Measurements from ENCODE around the gene KIF15.
"Not testable (repeated sequence)": the region's sequence is repeated elsewhere in the genome, so short reads cannot be mapped to it uniquely, and the experiment has no call there.

Gene KIF15

GRCh38 chr3:44782891-44783290, 21.3 kb downstream of the KIF15 start:
- no peaks in the 10 kb centered on the region for H3K4me1 ChIP-seq (ENCODE audit: insufficient read depth, low read length)
- H2AFZ ChIP-seq (ENCODE audit: low read depth, low read length) = no peak overlapping the region
- H3K27me3 ChIP-seq (ENCODE audit: insufficient read depth, low read length) = no peaks in the 10 kb centered on the region
- H3K4me3 ChIP-seq (ENCODE audit: low read length) = no peak overlapping the region
- H3K36me3 ChIP-seq (ENCODE audit: insufficient read depth, low read length) = peaks cover 58% of the 10 kb centered on the region
- H3K9me3 ChIP-seq (ENCODE audit: low read length) = peaks cover 9% of the 10 kb centered on the region

GRCh38 chr3:44795197-44795596, 33.6 kb downstream of the KIF15 start:
- Histone ChIP-seq H3K27me3 (ENCODE audit: insufficient read depth, low read length) (no peaks in the 10 kb centered on the region), H3K4me1 (ENCODE audit: insufficient read depth, low read length) (no peaks in the 10 kb centered on the region), H3K36me3 (ENCODE audit: insufficient read depth, low read length) (peaks cover 67% of the 10 kb centered on the region), H3K9me3 (ENCODE audit: low read length) (no peaks in the 10 kb centered on the region), H2AFZ (ENCODE audit: low read depth, low read length) (no peak overlapping the region), H3K4me3 (ENCODE audit: low read length) (no peak overlapping the region)

DNA sequence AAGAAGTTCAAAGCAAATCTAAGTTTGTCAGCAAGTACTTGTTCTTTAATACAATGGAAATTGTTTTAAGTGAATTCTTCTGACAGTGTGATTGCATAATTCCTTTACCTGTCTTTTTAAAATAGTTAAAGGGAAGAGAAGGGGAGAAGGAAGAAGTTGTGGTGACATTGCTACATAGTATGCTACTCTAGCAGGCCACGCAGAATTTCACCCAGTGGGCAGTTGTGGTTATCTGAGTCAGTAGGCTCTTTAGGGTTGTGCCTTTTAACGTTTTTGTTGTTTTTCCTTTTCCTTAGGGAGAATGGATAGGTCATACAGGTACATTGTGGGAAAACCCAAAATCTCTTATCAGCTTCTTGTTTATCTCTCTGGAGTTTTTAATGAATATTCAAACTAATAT, 40.4 kb downstream of the KIF15 start:
- Histone ChIP-seq H3K36me3 (ENCODE audit: insufficient read depth, low read length) (peaks cover 78% of the 10 kb centered on the region), H3K4me3 (ENCODE audit: low read length) (no peak overlapping the region), H2AFZ (ENCODE audit: low read depth, low read length) (no peak overlapping the region), H3K27me3 (ENCODE audit: insufficient read depth, low read length) (no peaks in the 10 kb centered on the region), H3K4me1 (ENCODE audit: insufficient read depth, low read length) (no peaks in the 10 kb centered on the region), H3K9me3 (ENCODE audit: low read length) (no peaks in the 10 kb centered on the region)

DNA sequence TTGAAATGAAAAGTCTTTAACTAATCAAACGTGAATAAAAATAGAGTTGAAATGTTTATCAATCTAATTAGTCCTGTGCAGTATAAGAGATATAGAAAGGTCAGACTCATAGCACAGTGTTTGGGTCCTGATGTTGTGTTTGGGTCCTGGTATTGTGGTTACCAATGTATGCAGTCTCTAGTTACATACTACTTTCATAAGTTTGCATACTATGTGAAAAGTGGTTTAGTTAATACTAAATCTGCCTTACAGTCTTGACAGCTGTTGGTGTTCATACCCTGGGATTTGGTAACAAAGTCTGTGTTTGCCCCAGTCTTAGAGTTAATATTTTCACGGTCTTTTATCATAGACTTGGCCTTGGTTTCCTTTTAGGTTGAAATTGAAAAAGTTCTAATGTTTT, 41.7 kb downstream of the KIF15 start:
- Histone ChIP-seq H3K36me3 (ENCODE audit: insufficient read depth, low read length) (peaks cover 73% of the 10 kb centered on the region), H3K9me3 (ENCODE audit: low read length) (no peaks in the 10 kb centered on the region), H2AFZ (ENCODE audit: low read depth, low read length) (no peak overlapping the region), H3K27me3 (ENCODE audit: insufficient read depth, low read length) (no peaks in the 10 kb centered on the region), H3K4me1 (ENCODE audit: insufficient read depth, low read length) (no peaks in the 10 kb centered on the region), H3K4me3 (ENCODE audit: low read length) (no peak overlapping the region)

DNA sequence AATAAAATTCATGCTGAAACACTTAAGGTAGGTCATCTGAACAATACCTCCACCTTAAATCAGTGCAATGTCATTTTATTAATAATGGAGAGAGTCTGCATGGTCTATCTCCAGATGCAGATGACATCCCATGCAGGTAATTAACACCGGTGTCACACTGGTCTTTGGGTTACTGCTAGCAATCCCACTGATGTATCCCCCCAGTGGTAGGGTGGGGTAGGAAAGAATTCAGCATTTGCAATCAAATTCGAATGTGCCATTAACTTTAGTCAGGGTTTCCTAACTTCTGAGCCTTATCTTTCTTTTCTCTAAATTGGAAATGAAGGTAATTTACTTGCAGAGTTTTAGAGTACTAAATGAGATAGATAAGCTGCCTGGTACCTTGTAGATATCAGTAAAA, 44.4 kb downstream of the KIF15 start:
- Histone ChIP-seq H2AFZ (ENCODE audit: low read depth, low read length) (no peak overlapping the region), H3K4me3 (ENCODE audit: low read length) (no peak overlapping the region), H3K36me3 (ENCODE audit: insufficient read depth, low read length) (peaks cover 69% of the 10 kb centered on the region), H3K9me3 (ENCODE audit: low read length) (no peaks in the 10 kb centered on the region), H3K27me3 (ENCODE audit: insufficient read depth, low read length) (no peaks in the 10 kb centered on the region), H3K4me1 (ENCODE audit: insufficient read depth, low read length) (no peaks in the 10 kb centered on the region)

GRCh38 chr3:44814751-44815150, 53.2 kb downstream of the KIF15 start:
- no peaks in the 10 kb centered on the region for H3K9me3 ChIP-seq (ENCODE audit: low read length)
- no peak overlapping the region for H2AFZ ChIP-seq (ENCODE audit: low read depth, low read length)
- H3K4me3 ChIP-seq (ENCODE audit: low read length) = no peak overlapping the region
- H3K36me3 ChIP-seq (ENCODE audit: insufficient read depth, low read length) = peaks cover 49% of the 10 kb centered on the region
- H3K27me3 ChIP-seq (ENCODE audit: insufficient read depth, low read length) = no peaks in the 10 kb centered on the region
- H3K4me1 ChIP-seq (ENCODE audit: insufficient read depth, low read length) = no peaks in the 10 kb centered on the region

GRCh38 chr3:44816334-44816733, 54.7 kb downstream of the KIF15 start:
- H2AFZ ChIP-seq (ENCODE audit: low read depth, low read length); H3K9me3 ChIP-seq (ENCODE audit: low read length); H3K4me3 ChIP-seq (ENCODE audit: low read length); H3K4me1 ChIP-seq (ENCODE audit: insufficient read depth, low read length); H3K27me3 ChIP-seq (ENCODE audit: insufficient read depth, low read length): not testable (repeated sequence)
- H3K36me3 ChIP-seq (ENCODE audit: insufficient read depth, low read length) = peaks cover 42% of the 10 kb centered on the region

GRCh38 chr3:44821206-44821605, 59.6 kb downstream of the KIF15 start:
- H3K9me3 ChIP-seq (ENCODE audit: low read length); H3K4me3 ChIP-seq (ENCODE audit: low read length); H3K27me3 ChIP-seq (ENCODE audit: insufficient read depth, low read length); H3K4me1 ChIP-seq (ENCODE audit: insufficient read depth, low read length); H2AFZ ChIP-seq (ENCODE audit: low read depth, low read length): not testable (repeated sequence)
- H3K36me3 ChIP-seq (ENCODE audit: insufficient read depth, low read length) = peaks cover 27% of the 10 kb centered on the region

- Histone ChIP-seq H3K9me3 (ENCODE audit: low read length) (peaks cover 2% of the 10 kb centered on the region), H2AFZ (ENCODE audit: low read depth, low read length) (no peak overlapping the region), H3K4me1 (ENCODE audit: insufficient read depth, low read length) (no peaks in the 10 kb centered on the region), H3K36me3 (ENCODE audit: insufficient read depth, low read length) (peaks cover 56% of the 10 kb centered on the region), H3K4me3 (ENCODE audit: low read length) (no peak overlapping the region), H3K27me3 (ENCODE audit: insufficient read depth, low read length) (no peaks in the 10 kb centered on the region)
Measured at GRCh38 chr3:44825264-44825925, 63.8 kb downstream of the KIF15 start.

GRCh38 chr3:44827196-44827595, 65.6 kb downstream of the KIF15 start:
- H2AFZ ChIP-seq (ENCODE audit: low read depth, low read length) = no peak overlapping the region
- peaks cover 2% of the 10 kb centered on the region for H3K9me3 ChIP-seq (ENCODE audit: low read length)
- no peaks in the 10 kb centered on the region for H3K27me3 ChIP-seq (ENCODE audit: insufficient read depth, low read length)
- no peak overlapping the region for H3K4me3 ChIP-seq (ENCODE audit: low read length)
- peaks cover 73% of the 10 kb centered on the region for H3K36me3 ChIP-seq (ENCODE audit: insufficient read depth, low read length)
- no peaks in the 10 kb centered on the region for H3K4me1 ChIP-seq (ENCODE audit: insufficient read depth, low read length)

DNA sequence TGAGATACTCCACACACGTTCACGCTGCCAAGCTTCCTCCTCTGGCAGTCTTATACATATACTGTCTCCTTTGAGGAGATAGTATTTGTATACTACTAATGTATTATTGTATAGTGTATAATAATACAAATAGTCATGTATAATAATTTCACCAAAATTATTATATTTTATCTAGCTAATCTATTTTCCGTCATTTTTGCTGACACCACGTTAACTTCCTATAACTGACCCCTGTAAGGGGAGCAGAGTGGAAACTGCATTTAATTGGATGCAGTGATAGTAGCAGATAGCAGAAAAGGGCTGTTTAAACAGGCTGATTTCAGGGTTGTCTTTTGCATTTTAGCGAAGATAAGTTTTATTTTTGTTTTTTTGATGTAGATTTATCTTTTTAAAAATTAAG, 69.6 kb downstream of the KIF15 start:
- Histone ChIP-seq H3K4me1 (ENCODE audit: insufficient read depth, low read length) (no peaks in the 10 kb centered on the region), H2AFZ (ENCODE audit: low read depth, low read length) (no peak overlapping the region), H3K4me3 (ENCODE audit: low read length) (no peak overlapping the region), H3K9me3 (ENCODE audit: low read length) (peaks cover 4% of the 10 kb centered on the region), H3K36me3 (ENCODE audit: insufficient read depth, low read length) (peaks cover 68% of the 10 kb centered on the region), H3K27me3 (ENCODE audit: insufficient read depth, low read length) (no peaks in the 10 kb centered on the region)

GRCh38 chr3:44832032-44832431, 70.4 kb downstream of the KIF15 start:
- Histone ChIP-seq H3K4me3 (ENCODE audit: low read length) (no peak overlapping the region), H3K36me3 (ENCODE audit: insufficient read depth, low read length) (peaks cover 66% of the 10 kb centered on the region), H2AFZ (ENCODE audit: low read depth, low read length) (no peak overlapping the region), H3K9me3 (ENCODE audit: low read length) (peaks cover 11% of the 10 kb centered on the region), H3K4me1 (ENCODE audit: insufficient read depth, low read length) (no peaks in the 10 kb centered on the region), H3K27me3 (ENCODE audit: insufficient read depth, low read length) (no peaks in the 10 kb centered on the region)

DNA sequence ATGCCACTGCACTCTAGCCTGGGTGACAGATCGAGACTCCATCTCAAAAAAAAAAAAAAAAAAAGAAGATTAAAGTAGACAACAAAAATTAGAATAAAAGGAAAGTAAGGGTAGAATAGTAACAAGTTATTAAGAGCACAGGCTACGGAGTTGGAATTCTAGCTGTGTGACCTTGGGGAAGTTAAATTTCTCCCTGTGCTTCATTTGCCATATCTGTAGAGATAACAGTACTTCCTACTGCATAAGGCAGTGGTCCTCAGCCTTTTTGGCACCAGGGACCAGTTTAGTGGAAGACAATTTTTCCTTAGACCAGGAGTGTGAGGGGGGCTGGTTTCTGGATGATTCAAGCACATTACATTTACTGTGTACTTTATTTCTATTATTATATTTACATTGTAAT, 71.4 kb downstream of the KIF15 start:
- H3K27me3 ChIP-seq (ENCODE audit: insufficient read depth, low read length) = no peaks in the 10 kb centered on the region
- H3K9me3 ChIP-seq (ENCODE audit: low read length) = peaks cover 11% of the 10 kb centered on the region
- H3K36me3 ChIP-seq (ENCODE audit: insufficient read depth, low read length) = peaks cover 65% of the 10 kb centered on the region
- no peak overlapping the region for H2AFZ ChIP-seq (ENCODE audit: low read depth, low read length)
- no peak overlapping the region for H3K4me3 ChIP-seq (ENCODE audit: low read length)
- H3K4me1 ChIP-seq (ENCODE audit: insufficient read depth, low read length) = no peaks in the 10 kb centered on the region

- Histone ChIP-seq H3K4me3 (ENCODE audit: low read length) (no peak overlapping the region), H3K4me1 (ENCODE audit: insufficient read depth, low read length) (no peaks in the 10 kb centered on the region), H2AFZ (ENCODE audit: low read depth, low read length) (no peak overlapping the region), H3K27me3 (ENCODE audit: insufficient read depth, low read length) (no peaks in the 10 kb centered on the region), H3K36me3 (ENCODE audit: insufficient read depth, low read length) (peaks cover 65% of the 10 kb centered on the region), H3K9me3 (ENCODE audit: low read length) (peaks cover 9% of the 10 kb centered on the region)
Measured at GRCh38 chr3:44833394-44833793, 71.8 kb downstream of the KIF15 start.

Measured in neuron (in vitro differentiated cells).